ENCODE data around the gene CCDC27.

CCDC27 gene

DNA sequence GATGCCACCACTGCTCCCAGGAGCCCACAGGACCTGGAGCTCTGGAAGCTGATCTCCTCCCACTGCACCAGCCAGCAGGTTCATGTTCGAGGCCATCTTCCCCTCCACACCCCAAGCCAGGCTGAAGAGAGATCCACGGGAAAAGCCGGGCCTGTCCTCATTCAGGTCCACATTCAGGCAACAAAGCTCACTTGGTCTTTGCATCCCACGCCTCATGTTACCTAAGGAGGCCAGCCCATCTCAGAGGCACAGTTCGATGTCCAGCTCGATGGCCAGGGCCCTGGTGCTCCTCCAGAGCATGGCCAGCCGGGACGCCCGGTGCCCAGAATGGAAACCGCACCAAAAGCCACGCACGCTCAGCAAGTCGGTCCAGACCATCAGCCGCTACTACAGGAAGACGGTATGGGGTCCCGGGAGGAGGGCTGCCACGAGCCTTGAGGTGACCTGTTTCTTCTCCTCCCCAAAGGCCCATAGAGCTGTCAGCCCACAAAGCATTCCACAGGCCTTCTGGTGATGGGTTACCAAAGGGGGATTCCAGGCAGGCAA is at the start of gene CCDC27:
Gene CCDC27, plus strand, starts transcription at position 51 of the 546 bp plus-strand sequence. Its CDS starts 32 bp downstream, at position 83.
- no peak for DNase-seq (ENCODE audit: low read depth)

DNA sequence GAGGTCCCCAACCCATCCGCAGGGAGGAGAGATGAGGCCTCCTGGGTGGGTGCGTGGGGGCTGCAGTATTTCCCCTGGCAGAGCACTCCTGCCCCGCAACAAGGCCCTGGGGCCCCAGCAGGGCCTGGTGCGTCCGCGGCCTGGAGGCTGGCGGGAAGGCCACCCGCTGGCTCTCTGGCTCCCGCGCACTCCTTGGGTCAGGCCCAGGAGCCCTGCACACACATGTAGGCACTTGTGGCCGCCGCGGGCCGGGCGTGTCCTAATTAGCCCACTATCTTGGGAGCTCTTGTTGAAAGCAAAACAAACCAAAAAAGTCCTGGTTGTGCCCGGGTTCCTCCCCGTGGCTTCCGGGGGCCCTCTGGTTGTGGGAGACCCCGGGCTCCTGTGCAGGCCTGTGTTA is 49.7 kb upstream of the CCDC27 start:
- DNase-seq (ENCODE audit: low read depth), result no peak

- DNase-seq (ENCODE audit: low read depth), result no peak
Measured at GRCh38 chr1:3702990-3703728, 49.1 kb upstream of the CCDC27 start.

DNA sequence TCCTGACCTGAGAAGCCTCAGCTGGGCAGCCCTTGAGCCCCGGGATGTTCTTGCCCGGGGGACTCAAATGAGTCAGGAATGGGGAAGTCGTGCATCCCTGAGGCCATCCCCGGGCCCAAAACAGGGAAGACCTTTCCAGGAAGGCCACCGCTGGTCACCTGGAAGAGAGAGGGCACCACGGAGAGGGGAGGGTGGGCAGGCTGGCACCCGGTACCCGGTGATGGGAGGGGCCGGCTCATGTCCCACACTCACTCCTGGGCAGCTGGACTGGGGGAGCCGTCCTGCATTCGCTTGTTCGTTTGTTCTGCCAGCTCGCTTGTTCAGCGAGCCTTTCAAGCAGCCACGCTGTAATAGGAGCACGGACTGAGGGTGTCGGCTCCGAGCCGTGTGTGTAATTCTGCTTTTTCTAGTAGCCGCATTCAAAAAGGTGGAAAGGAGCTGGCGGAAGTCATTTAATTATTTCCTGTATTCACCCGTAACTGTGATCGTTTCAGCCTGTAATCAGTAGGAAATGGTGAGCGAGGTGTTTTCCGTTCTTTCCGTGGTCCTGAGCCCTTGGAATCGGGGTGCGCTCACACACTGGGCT is 48.4 kb upstream of the CCDC27 start:
- DNase-seq (ENCODE audit: low read depth), result no peak

GRCh38 chr1:3705341-3705950 is 46.8 kb upstream of the CCDC27 start:
- no peak for DNase-seq (ENCODE audit: low read depth)

GRCh38 chr1:3706651-3707297 is 45.5 kb upstream of the CCDC27 start:
- no peak for DNase-seq (ENCODE audit: low read depth)

GRCh38 chr1:3707298-3707938 is 44.8 kb upstream of the CCDC27 start:
- DNase-seq (ENCODE audit: low read depth), result no peak

- DNase-seq (ENCODE audit: low read depth), result no peak
Measured at GRCh38 chr1:3707939-3708328, 44.3 kb upstream of the CCDC27 start.

DNA sequence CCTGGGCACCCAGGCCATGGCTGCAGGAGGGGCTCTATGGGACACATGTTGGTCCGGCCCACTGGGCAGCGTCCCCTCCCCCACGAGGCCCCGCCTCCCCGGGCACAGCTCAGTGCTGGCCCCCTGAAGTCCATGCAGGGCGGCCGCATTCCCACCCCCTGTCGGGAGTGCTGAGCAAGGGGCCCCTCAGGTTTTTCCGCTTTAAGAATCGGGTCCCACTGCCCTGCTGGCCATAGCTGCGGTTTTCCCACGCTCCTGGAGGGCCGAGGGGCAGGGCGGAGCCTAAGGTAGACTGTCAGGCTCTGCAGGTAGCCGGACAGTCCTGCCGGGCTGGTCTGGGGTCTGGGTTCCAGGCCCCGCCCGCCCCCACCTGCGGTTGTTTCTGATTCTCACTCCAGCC is 43.5 kb upstream of the CCDC27 start:
- no peak for DNase-seq (ENCODE audit: low read depth)

DNA sequence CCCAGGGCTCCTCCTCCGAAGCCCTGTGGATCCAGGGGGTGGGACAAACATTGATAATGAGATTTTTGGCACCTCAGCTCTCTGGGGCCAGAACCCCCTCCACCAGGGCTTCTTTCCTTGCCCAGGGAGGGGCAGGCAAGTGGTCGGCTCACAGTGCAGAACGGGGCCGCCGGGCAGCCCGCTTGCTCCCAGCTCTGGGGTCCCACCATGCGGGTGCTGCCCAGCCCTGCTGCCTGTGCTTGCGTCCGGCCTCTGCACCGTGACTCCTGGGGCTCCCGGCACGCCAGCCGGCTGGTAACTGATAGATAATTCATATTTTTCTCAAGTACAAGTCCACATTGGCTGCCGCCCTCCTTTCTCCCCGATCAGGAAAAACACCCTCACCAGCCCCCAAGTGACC is 42.0 kb upstream of the CCDC27 start:
- no peak for DNase-seq (ENCODE audit: low read depth)

- DNase-seq (ENCODE audit: low read depth), result no peak
Measured at GRCh38 chr1:3711381-3711779, 40.9 kb upstream of the CCDC27 start.

DNA sequence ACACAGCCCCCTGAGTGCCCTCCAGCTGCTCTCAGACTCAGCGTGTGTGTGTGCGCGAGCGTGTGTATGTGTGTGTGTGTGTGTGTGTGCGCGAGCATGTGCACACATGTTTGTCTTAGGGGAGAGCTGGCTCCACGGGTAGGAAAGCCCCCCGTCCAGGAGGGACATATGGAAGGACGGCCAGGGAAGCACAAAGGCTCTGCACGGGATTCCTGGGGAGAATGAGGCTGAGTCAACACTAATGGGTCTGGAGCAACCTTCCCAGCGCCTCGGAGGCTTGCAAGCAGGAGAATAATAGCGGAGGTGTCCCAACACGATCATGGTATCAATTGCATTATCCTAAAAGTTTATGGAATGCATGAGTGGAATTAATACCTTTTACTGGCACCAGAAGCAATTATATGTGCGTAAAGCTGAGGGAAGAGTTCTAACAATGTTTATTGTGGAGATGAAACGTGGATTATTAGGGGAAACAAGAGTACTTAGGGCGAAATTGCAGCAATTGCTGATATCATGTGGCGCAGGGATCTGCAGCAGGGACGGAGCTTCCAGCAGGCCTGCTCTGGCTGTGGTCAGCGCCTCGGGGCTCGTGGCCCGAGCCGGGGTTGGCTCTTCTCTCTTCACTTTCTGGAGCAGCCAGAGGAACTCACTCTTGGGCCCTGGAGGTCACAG is 40.3 kb upstream of the CCDC27 start:
- DNase-seq (ENCODE audit: low read depth), result no peak

DNA sequence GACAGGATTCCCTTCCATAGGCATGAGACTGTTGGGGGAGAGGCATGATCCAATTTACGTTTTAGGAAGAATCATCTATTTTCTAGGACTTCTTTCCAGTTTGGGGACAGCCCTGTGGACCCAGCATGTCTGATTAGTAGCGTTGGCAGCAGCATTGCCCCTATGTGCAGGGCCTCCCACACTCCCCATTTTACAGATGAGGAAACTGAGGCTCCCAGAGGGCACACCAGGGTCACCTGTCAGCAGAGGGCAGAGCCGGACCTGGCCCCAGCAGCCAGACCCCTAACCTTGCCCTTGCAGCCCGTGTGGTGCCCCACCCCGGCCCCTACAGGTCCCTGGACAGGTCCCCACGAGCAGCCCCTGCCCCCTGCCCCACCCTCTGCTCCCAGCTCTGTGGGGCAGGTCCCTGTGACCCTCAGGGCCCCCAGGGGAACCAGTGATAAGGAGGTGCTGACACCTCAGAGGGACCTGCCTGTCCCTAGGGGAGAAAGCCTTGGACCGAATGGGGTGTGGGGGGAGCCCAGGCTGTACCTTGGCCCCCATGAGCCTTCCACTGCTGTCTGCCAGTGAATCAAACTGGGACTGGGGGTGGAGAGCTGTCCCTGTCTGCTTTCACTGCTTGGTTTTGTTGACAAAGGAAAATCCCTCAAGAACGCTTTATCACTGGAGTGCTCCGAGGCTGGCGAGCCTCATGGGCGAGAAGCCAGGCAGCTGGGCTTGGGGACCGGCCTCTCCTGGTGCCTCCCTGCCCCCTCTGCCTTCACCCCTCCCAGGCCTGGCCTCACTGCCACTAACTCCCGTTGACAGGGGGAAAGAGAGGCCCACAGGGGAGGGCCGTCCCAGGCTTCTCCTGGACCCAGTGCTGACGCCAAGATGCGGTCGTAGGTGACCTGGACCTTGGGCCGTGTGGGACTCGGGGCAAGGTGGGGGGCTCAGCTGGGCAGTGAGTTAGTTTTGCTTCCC is 39.4 kb upstream of the CCDC27 start:
- DNase-seq (ENCODE audit: low read depth), result no peak

DNA sequence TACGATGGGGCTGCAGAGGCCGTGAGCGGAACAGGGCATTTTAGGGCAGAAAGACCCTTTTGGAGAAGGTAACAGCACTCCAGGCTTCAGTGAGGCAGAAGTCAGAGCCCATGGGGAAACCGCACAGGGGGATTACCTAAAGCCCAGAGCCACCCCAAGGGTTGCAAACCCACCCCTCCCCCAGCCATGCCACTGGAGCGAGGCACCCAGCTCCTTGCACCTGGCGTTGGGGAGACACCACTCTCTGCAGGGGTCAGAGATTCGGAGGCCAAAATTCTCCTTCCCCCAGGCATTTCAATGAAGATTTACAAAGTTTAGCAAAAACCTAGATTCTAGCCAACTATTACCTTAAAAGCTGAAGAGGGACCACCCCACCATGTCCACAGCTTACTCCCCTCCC is 38.4 kb upstream of the CCDC27 start:
- no peak for DNase-seq (ENCODE audit: low read depth)

GRCh38 chr1:3714284-3714741 is 37.9 kb upstream of the CCDC27 start:
- DNase-seq (ENCODE audit: low read depth), result no peak

DNA sequence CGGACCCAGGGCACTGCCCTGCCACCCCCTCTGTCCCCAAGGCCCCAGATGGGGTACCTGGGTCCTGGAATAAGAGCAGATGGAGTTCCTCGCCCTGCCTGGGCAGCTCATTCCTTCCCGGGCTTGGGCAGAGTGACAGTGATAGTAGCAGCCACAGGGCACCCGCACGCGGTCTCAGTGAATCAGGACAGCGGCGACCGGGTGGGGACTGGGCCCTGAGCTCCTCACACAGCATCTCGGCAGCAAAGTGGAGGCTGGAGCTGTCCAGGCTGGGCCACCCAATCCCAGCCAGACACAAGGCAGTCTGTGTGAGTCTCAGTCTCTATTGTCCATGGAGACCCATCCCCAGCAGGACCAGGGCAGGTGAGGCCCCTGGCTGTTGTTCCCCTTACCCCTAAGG is 37.4 kb upstream of the CCDC27 start:
- DNase-seq (ENCODE audit: low read depth), result no peak

DNA sequence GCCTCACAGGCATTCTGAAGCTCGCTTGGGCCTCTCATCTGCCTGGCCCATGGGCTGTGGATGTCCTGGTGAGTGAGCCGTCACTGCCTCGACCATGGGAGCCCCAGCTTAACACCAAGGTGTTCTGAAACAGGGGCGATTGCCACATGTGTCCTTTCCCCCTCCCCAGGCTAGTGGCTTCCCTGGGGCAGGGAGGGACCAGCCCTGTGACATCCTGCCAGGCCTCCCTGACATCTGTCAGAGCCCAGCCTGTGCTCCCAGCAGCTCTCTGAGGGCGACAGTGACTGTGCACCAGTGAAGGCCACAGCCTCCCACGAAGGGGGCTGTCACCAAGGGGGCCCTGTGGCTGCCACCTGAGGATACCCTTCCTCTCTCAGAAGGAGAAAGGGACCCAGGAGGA is 35.9 kb upstream of the CCDC27 start:
- no peak for DNase-seq (ENCODE audit: low read depth)

GRCh38 chr1:3717041-3717714 is 35.1 kb upstream of the CCDC27 start:
- no peak for DNase-seq (ENCODE audit: low read depth)

DNA sequence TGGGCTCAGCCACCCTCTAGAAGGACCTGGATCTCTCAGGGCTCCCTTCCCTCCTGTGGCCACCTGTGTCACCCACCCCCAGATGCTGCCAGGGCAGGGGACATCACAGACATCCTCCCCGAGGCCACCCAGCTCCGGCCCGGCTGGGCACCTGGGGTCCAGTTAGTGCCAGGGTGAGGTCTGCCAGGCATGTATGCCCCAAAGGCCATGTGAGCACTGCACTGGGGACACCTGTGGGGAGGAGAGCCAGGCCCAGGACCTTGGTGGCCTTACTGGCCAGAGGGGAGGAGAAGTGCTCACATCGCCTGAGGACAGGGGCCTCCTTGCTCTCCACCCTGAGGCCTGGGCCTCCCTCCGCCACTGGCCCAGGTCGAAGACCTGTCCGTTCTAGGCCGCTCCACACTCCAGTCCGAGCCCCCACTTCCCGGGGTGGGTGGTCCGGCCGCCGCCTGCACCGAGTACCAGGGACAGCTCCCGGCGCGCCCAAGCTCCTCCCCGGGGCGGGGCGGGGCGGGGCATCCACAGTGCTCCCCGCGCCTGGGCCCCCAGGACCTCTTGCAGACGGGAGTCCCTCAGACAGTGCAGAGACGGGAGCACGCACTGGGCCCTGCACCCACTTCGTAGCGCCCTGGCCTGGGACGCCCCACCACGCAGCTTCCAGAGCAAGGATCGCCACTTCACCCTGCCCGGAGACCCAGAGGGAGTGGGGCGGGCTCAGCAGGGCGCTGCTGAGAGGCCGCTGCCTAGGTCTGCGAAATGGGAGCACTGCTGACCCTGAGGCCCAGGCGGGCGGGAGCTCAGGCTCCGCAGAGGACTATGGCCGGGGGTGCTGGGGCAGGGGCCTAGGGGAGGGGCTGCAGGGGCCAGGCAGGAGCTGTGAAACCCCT is 34.3 kb upstream of the CCDC27 start:
- no peak for DNase-seq (ENCODE audit: low read depth)

Data from stimulated activated CD8-positive, alpha-beta memory T cell treated with anti-CD3 and anti-CD28 coated beads, Interleukin-12 subunit alpha, Interleukin-12 subunit beta, amount 100 ng/mL, for 1 hour (primary cell).